NCI-H82 (cell line): ENCODE results near the gene STOX2.
A peak's percentile ranks its signal among the peaks of the same experiment; 100 is the strongest.
"Not testable (repeated sequence)": the region's sequence is repeated elsewhere in the genome, so short reads cannot be mapped to it uniquely, and the experiment has no call there.

Experiments used
- DNase-seq: peaks from one replicate; lab custom pipeline; 2025; lab: John Stamatoyannopoulos, UW

Gene STOX2

DNA sequence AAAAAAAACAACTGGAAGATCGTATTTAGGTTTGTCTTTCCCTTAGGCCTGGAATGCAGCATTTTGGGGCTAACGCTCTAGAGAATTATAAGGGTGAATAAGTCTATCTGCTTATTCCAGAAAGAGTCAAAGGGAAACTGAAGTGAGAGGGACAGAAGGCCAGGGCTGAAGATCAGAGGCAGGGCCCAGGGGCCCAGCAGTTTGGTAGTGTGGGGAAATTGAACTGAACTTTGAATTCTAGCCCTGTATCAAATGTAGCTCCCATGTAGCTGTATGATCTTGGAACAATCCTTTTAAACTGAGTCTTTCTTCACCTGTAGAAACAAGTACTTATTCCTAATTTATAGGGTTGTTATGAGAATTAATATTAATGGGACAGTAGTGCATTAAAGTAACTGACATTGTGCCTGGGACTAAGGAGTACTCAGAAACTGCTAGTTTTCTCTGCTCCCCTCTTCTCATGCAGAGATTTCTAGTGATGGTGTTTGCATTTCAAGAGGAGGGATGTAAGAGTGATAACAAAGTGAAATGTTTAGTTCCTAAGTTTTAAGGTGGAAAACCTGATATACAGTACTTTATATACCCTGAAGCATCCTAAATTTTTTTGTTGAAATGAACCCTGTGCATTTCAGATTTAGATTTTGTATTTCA is 30.4 kb downstream of the STOX2 start:
- no peak for DNase-seq

GRCh38 chr4:183936047-183936446 is 30.9 kb downstream of the STOX2 start:
- no peak for DNase-seq

DNA sequence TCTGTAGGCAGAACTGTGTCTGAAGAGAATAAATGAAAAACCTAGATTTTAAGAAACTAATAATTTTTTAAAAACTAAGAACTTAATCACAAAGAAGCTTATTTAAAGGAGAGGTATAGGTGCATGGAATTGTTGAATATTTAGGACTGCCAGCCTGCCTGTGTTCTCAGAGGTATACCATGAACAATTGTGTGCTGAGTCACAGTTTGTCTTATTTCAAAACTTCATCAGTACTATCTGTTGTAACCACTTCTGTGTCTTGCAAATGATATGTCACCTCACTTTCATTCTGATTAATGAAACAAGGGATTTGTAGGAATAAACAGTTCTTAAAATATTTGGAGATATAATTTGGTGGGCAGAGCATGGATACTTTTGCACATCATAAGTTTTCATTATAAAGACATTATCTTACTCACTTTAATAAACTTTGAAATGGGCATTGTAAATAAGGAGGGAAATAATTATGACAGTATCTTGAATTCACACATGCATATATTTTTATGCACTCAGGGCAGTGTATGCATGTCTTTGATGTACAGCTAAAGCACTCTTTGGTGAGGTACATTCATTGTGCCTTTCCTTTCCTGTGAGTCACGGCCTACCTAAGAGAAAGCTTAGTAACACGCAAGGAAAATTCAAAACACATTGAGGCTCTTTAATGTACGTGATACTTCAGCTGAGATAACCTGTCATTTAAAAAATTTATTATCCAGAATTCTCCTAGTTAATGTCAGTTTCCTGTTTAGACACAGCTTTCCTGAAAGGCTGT is 31.7 kb downstream of the STOX2 start:
- no peak for DNase-seq

GRCh38 chr4:183940864-183941263 is 35.8 kb downstream of the STOX2 start:
- DNase-seq = no peak

DNA sequence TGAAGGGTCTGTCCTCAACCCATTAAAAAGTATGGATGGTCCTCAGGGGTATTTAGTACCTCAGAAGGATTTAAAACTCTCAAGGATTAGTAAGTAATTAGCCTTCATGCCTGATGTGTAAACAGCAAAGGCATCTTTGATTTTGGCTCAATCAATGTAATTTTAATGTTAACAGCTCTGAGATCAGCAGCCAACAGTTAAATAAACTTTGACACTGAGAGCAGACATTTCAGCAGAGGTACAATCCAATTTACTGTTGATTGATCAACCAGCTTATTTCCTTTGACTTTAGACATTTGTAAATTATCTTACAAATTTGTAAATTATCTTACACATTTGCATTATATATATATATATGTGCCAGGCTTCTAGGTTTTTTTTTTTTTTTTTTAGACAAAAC is 36.9 kb downstream of the STOX2 start:
- peak; percentile 50 for DNase-seq

DNA sequence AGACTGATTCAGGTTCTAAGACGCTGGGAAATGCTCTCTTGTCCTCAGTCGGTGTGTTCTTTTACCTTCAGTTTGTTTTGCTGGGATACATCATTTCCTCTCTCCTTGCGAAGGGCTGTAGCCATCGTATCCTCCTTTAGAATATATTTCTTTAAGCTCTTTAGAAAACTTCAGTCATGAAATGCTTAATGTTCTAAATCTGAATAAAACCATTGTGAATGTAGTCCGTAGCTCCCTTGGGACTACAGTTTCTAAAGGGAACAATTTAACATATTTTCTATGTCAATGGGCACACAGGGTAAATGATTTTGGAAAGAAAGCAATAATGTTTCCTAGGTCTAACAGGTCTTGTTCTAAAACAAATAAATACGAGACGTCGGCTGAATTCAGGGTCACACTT is 40.6 kb downstream of the STOX2 start:
- no peak for DNase-seq

DNA sequence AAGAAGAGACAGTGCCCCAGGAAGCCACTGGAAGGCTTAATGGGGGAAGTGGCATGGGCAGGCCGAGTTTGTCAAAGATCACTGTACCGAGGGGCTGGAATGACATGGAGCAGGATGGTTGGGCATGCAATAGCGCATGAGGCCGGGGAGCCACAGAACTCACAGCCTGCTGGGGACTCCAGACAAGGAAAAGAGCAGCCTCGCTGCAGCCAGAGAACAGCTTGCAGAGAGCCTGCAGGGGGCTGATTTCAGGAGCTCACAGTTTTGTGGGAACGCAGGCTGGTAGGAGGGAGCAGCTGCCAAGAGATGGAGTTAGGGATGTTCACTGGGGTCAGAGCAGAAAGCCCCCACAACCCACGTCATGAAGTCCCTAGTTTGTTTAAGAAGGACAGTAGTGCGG is 45.4 kb downstream of the STOX2 start:
- no peak for DNase-seq

DNA sequence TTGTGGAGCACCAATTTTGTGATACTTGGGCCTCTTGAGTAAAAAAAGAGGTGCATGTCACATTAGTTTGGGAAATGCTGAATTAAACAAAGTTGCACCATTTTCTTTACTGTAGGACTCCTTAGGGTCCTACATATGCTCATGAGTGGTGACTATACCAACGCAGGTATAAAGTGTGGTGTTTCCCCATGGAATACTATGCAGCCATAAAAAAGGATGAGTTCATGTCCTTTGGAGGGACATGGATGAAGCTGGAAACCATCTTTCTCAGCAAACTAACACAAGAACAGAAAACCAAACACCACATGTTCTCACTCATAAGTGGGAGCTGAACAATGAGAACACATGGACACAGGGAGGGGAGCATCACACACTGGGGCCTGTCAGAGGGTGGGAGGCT is 47.5 kb downstream of the STOX2 start:
- not testable (repeated sequence) for DNase-seq

DNA sequence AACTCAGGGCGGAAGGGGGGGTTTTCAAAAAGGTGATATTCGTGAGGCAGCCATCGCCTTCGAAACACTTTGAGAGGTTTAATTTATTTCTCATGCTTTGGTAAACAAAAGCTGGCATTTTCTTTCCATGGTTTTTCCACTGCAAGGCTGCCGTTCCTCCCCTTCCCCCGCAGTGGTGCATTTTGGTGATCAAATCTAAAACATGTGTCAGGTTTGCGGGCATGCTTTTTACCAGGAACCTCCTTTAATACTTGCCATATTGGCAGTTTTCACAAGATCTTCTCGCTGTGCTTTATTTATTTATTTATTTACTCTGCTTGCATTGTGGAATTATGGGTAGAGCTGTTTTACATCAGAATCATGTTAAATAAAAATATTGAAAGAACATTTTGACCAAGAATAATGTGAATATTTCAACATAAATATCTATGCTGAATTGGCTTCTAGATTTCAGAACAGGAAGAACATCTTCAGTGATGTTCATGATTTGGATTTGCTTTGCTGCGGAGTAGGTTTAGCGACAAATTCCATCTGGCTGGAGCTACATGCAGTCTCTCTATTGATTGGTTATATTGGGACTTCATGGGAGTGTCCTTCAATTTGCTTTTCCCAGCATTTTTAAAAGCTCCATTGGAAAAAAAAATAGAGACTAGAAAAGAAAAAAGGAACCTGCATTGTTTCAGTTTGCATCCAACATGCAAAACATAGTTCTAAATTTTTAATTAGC is 54.4 kb downstream of the STOX2 start:
- DNase-seq = no peak

GRCh38 chr4:183960046-183960420 is 54.9 kb downstream of the STOX2 start:
- DNase-seq = peak; percentile 43

DNA sequence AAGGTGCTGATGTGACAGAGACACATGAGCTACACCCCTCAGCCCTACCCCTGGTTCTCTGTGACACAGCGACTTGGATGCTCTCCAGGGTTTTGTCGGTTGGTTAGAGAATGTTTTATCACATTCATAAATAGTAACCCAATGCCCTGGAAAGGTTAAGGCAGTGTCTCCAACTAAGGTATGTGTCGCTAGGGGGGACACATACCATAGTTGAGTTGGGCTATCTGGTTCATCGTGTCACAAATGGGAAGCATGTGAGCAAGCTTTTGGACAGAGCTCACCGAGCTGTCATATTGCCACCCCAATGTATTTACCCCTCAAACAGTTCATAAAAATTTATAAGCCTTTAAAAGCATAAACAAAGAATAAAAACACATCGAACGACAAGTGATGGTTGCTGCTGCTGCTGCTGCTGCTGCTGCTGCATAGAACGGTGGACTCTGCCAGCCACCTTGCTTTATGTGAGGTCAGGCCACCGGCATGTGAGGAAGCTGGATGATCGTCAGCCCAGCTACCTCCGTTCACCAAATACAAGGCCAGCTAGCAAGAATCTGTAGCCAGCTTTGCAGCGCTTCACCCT is 55.9 kb downstream of the STOX2 start:
- DNase-seq = no peak

DNA sequence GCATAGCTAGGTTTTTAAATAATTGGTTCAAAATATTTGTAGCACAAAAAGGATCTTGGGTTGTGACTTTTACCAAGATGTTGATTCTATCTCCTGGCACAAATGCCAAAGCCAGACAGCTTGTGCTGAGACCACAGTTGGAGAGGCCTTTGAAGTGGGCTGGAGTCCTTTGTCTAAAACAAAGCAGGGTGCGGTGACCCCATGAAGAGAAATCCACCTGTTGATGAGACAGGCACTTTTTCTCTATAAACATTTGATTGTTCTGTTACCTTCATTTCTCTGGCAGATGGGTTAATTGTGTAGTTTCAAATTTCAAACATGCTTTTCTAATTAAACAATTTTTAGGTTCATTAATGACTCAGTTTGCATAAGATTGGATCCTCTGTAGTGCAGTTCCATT is 56.7 kb downstream of the STOX2 start:
- DNase-seq = no peak

GRCh38 chr4:183962419-183962818 is 57.3 kb downstream of the STOX2 start:
- DNase-seq = no peak

DNA sequence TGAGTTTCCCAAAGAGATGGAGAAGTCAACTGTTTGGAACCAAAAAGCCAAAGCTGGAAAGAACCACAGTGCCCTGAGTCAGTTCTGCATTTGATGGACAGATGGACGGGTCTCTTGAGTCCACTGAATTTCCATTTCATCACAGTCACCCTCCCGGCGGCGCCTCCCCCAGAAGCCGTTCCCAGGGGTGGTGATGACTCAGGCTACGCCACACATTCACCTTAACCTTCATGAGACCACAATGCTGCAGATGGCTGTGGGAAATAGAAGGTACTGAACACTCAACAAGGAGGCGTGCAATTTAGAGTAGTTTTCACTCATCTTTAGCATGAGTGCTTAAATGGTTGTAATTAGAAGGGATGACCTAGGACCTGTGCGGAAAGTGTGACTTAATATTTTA is 61.3 kb downstream of the STOX2 start:
- no peak for DNase-seq

- no peak for DNase-seq
These were observed 62.2 kb downstream of the STOX2 start for GRCh38 chr4:183967266-183967665.

- DNase-seq = no peak
These were observed 63.4 kb downstream of the STOX2 start for GRCh38 chr4:183968502-183968901.

- no peak for DNase-seq
These were observed 63.8 kb downstream of the STOX2 start for GRCh38 chr4:183968931-183969330.

DNA sequence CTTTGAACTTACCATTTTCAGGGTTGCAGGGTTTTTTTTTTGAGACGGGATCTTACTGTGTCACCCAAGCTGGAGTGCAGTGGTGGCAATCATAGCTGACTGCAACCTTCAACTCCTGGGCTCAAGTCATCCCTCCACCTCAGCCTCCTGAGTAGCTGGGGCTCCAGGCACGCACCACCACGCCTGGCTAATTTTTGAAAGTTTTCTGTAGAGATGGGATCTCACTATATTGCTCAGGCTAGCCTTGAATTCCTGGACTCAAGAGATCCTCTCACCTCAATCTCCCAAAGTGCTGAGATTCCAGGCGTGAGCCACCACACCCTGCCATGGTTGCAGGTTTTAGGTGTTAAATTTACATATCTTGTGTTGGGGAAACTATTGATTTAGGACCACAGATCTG is 64.5 kb downstream of the STOX2 start:
- DNase-seq = no peak

- no peak for DNase-seq
These were observed 66.9 kb downstream of the STOX2 start for GRCh38 chr4:183971929-183972490.

DNA sequence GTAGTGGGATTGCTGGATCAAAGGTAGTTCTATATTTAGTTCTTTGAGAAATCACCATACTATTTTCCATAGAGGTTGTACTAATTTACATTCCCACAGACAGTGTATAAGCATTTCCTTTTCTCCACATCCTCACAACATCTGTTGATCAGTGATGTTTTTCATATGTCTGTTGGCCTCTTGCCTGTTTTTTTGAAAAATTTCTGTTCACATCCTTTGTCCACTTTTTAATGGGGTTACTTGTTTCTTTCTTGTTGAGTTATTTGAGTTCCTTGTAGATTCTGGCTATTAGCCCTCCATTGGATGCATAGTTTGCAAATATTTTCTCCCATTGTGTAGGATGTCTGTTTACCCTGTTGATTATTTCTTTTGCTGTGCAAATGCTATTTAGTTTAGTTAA is 72.6 kb downstream of the STOX2 start:
- DNase-seq = no peak

DNA sequence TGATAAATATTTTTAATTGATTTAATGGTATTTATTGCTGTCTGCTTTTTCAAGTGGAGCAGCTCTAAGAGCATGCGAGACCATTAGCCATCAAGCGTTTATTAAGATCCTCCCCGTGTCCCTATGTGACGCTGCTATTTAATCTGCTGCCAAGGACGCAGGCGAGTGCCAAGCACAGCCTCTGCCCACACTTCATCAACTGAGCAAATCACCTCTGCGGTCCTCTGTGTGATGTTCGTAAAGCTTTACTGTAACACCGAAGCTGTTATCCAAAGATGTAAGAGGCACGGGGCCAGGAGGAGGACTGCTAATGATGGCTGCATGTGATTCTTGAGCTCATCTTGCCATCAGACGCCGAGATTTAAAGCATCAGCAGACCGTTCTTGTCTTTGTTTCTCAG is 79.5 kb downstream of the STOX2 start:
- DNase-seq = no peak

- no peak for DNase-seq
These were observed 80.7 kb downstream of the STOX2 start for GRCh38 chr4:183985786-183986185.
